T-helper 2 cell treated with Interferon-gamma antibody and Interleukin-4, amounts not matched to agents 100 ng/mL and 5 ng/mL, for 36 hours (primary cell): ENCODE data around the gene SV2C. TPM values are rescaled to one million over a fixed set of nuclear protein-coding genes. Genes with fewer than 3 reads are reported as not detected.
"Not testable (repeated sequence)": the region's sequence is repeated elsewhere in the genome, so short reads cannot be mapped to it uniquely, and the experiment has no call there.

Experiments
- intact Hi-C: fragments of 100-400 bp; cut with micrococcal nuclease; formaldehyde crosslinking; loops from one replicate; pipeline ENCODE4 v1.15.1; 2023
- total RNA-seq: library from RNA; stranded (reverse); gene quantifications from 2 replicates; pipeline ENCODE4 v1.2.3, GENCODE V29; 2022

Gene SV2C
- total RNA-seq, 1 donor from 2014 or later = 0.02 TPM

DNA sequence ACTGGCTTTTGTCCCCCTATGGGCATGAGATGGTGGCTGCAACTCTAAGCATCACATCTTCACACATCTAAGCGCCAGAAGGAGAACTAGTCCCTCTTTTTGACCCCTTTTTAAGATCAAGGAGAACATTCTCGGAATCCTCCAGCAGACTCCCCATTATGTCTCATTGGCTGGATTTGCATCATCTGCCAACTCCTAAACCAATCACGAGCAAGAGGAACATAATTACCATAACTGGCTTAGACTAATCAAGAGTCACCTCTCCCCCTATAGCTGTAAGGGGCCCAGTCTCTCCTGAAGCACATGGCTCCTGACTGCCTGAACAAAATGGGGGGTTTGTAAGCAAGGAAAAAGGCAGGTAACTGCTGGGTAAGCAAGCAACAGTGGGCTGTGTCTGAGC, 251.4 kb downstream of the SV2C start:
- intact Hi-C loops = loop anchor here (5.0 kb wide), 1 partner anchor 138 kb away; no protein-coding TSS in a partner anchor

GRCh38 chr5:76335451-76335850, 252.3 kb downstream of the SV2C start:
- intact Hi-C loops = not testable (repeated sequence)

DNA sequence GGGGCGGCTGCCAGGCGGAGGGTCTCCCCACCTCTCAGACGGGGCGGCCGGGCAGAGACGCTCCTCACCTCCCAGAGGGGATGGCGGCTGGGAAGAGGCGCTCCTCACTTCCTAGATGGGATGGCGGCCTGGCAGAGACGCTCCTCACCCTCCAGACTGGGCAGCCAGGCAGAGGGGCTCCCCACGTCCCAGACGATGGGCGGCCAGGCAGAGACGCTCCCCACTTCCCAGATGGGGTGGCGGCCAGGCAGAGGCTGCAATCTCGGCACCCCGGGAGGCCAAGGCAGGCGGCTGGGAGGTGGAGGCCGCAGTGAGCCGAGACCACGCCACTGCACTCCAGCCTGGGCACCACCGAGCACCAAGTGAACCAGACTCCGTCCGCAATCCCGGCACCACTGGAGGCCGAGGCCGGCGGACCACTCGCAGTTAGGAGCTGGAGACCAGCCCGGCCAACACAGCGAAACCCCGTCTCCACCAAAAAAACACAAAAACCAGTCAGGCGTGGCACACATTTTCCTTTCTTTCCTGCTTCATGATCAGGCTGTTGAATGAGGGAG, 253.1 kb downstream of the SV2C start:
- intact Hi-C loops = not testable (repeated sequence)

DNA sequence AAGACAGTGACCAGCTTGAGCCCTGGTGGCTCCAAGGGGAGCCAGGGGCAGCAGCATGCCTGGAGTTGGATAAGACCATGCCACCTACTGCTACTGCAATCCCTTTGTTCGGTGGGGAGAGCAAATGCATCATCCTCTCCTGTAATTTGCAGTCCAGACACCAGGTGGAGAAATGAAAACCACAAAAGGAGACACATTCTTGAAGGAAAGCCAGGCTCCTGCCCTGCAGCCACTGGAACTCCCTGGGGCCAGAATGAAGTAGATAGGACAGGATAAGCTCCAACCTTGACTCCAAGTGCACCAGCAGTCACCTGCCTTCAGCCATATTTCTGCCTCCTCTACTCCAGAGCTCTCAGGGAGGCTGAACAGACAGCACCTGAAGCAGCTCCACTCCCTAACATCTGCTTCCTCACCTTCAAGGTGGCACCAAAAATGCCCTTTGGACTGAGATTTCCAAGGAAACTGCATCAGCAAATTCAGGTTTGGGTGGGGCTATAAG, 254.8 kb downstream of the SV2C start:
- intact Hi-C loops = loop anchor here (1.0 kb wide), 1 partner anchor 206 kb away; no protein-coding TSS in a partner anchor

DNA sequence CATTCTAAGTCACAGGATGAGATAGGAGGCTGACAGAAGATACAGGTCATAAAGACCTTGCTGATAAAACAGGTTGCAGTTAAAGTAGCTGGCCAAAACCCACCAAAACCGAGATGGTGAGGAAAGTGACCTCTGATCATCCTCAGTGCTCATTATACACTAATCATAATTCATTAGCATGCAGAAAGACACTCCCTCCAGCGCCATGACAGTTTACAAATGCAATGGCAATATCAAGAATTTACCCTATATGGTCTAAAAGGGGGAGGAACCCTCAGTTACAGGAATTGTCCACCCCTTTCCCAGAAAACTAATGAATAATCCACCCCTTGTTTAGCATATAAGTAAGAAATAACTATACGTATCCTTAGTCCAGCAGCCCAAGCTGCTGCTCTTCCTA, 256.7 kb downstream of the SV2C start:
- intact Hi-C loops = no loop called here

DNA sequence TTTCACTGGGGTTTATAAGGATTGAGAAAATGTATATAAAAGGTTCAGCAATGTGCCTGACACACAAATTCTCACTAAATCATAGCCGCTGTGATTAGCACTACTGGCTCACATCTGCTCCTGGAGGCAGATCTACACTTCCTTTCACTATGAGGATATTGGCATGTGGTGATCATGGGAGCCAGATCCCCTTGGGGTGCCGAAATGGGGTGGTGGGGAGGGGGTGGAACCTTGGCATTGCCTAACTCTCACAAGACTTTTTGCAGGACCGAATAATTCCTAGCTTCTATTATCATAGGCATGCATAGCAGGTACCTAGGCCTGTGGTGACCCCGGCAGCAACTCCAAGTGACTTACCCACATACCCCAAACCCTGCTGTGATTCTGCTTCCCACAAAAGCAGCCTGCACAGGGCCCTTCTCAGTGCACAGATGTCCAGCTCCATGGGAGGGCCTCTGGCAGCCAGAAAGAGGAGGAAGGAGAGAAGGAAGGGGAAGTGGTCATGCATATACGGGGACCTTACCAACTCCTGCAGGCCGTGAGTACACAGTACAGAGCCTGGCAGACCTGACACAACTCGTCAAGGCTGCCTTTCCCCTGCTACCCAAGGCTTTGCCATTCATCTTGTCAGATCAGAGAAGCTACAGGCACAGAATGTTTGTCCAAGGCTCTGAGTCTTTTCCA, 258.6 kb downstream of the SV2C start:
- intact Hi-C loops = no loop called here

DNA sequence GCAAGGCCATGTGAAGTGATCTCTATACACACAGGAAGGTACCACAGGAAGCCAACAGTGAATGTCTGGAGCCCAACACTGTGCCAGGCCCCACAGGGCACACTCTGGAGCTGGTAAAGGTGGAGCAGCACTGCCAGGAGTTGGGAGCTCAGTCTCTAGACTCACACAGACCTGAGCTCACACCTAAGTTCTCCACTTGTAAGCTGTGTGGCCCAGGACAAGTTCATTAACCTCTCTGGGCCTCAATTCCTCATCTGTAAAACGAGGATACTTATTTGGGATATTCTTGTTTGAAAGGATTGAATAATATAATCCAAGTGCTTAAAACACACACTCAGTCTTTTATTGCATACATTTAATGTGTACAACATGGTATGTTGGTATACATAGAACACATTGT, 259.3 kb downstream of the SV2C start:
- intact Hi-C loops = no loop called here

DNA sequence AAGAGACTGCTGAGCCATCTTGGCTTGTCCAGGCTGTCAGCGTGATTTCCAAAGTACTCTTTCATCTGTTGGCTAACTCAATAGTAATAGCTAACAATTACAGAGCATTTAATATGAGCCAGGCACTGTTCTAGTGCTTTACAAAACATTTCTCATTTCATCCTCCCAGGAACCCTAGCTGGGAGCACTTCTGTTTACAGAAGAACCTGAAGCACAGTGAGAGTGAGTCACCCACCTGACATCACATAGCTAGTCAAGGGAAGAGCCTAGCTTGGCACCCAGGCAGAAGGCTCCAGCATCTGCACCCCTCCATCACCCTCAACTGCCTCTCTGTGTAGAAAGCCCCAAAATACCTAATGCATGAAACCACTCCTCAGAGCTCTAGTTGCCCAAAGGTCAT, 262.4 kb downstream of the SV2C start:
- intact Hi-C loops = no loop called here

- intact Hi-C loops = no loop called here
Measured at GRCh38 chr5:76351176-76351575, 268.0 kb downstream of the SV2C start.

DNA sequence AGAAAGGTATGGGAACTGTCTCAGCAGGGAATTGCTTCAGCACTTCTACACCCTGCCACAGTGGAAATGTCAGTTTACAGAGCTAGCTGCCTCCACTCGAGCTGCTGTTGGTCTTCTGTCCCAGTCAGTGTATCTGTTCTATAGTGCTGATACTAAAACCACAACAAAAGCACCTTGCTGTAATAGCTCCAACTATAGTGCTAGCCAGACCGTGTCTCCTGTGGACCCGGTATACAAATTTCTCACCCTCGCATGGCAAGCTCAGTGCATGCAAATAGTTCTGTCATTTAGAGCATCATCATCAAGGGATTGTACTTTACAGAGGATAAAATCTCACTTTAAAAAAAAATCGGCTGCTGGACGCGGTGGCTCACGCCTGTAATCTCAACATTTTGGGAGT, 268.4 kb downstream of the SV2C start:
- intact Hi-C loops = no loop called here

DNA sequence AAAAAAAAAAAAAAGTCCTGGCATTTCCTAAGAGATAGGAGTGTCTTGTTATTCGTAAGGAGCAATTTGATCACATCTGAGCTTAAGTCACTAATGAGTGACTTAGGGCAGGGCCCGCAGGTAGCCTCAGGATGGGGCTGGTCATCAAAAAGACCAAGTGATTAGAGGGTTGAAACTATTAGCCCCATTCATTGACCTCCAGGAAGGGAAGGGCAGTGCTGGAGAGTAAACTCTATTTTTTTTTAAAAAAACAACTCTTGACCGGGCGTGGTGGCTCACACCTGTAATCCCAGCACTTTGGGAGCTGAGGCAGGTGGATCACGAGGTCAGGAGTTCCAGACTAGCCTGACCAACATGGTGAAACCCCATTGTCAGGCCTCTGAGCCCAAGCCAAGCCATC, 273.7 kb downstream of the SV2C start:
- intact Hi-C loops = no loop called here

GRCh38 chr5:76363352-76364225, 280.4 kb downstream of the SV2C start:
- intact Hi-C loops = no loop called here

- intact Hi-C loops = no loop called here
Measured at GRCh38 chr5:76364226-76364589, 281.0 kb downstream of the SV2C start.

DNA sequence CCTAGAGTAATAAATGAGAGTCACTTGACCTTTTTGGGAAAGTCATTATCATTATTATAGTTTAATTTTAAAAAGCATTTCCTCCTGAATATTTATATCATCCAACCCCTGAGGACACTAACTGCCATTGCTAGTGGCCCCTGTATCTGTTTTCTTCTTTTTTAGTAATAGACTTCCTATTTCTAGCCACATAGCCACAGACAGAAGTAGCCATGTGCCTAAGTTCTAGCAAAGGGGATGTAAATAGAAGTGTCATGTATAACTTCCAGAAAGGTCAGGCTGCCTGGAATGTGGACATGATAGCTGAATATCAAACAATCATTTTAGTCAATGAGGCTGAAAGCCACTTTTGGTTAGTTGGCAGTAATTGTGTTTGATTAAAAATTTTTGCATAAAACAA, 282.4 kb downstream of the SV2C start:
- intact Hi-C loops = no loop called here

DNA sequence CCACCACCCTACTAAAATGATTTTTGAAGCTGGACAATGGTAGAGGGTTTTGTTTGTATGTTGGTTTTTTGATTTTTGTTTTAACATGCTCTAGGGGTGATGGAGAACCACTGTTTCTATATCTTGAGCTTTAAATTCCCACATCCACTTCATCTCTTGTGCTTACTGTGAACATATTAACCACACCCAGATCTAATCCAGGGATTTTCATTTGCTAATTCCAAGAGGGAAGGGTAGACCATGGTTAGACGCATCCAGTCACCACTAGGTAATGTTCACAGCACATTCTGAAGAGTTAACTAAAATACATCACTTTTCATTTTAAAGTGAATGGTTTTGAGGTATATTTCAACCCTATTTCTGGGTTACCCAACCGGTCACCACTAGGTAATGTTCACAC, 283.4 kb downstream of the SV2C start:
- intact Hi-C loops = no loop called here

DNA sequence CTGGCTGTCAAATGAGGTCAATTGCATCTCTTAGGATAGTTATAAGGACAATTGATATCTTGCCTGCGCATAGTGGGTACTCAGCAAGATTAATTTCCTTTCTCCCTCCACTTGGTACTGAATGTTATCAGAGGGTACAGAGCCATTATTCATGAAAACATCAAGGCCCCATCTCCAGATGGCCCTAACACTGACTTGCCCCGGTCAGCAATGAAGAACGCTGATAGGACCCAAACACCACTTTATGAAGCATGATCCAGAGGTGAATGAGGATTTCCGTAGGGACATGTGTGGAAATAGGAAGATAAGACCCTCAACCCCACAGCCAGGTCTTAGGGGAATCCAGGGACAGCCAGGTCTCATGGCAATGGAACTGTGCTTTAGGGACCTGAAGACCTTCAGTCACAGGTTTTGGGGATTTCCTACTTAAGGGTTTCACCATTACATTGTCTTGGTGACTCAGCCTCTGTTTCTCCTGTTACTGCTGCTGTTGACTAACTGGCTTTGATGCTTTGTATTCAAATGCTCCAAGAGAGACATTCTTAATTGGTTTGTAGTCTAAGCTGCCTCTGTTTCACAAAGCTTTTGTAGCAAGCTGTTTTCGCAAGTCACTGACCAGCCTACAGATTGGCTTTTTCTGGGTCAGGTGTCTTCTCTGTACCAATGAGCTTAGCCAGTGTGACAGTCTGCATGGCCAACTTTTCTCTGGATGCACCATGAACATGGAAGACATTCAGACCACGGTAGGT, 284.6 kb downstream of the SV2C start:
- intact Hi-C loops = no loop called here

GRCh38 chr5:76368941-76369340, 285.8 kb downstream of the SV2C start:
- intact Hi-C loops = no loop called here

DNA sequence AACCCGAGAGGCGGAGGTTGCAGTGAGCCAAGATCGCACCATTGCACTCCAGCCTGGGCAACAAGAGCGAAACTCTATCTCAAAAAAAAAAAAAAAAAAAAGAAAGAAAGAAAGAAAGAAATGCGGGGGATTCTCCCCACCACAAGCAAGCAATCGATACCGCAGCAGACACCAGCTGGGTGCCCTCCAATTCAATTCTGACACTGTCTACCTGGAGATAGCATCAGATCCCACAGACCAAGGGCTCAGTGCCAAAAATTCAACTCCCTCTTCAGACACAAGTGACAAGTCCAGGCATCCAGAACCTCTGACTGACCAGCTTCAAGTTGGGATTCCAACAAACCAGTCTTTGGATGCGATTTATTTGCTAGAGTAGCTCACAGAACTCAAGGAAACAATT, 286.5 kb downstream of the SV2C start:
- intact Hi-C loops = not testable (repeated sequence)

GRCh38 chr5:76371960-76372322, 288.8 kb downstream of the SV2C start:
- intact Hi-C loops = no loop called here

- intact Hi-C loops = no loop called here
Measured at GRCh38 chr5:76372323-76373054, 289.3 kb downstream of the SV2C start.
